ENCODE data around the gene VSTM1. TPM values are rescaled to one million over a fixed set of nuclear protein-coding genes. Genes with fewer than 3 reads are reported as not detected.
"Not testable (repeated sequence)": the region's sequence is repeated elsewhere in the genome, so short reads cannot be mapped to it uniquely, and the experiment has no call there.

Gene VSTM1
- total RNA-seq, 1 donor from 2014 or later = not detected

DNA sequence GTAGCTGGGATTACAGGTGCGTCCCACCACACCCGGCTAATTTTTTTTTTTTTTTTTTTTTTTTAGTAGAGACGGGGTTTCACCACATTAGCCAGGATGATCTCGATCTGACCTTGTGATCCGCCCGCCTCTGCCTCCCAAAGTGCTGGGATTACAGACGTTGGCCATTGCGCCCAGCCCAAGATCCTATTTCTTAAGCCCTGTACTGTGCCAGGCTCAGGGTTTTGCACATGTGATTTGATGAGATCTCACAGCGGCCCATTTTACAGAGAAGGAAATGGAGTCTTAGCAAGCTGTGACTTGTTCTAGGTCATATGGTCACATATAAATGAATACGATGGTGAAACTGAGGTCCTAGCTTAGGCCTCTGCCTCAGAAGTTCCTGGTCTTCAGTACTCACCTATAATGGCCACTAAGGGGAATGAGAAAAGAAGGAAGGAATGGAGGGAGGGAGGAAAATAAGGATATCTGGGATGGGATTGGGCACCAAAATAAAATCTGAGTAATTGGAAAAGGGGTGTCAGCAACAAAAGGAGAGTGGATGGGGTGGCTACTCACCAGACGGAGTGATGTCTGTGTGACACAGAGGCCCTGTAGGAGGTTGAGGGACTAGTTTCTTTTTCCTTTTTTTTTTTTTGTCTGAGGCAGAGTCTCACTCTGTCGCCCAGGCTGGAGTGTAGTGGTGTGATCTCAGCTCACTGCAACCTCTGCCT, 35.6 kb upstream of the VSTM1 start:
- Mint-ChIP-seq H3K27me3 (ENCODE audit: low read depth) (peaks cover 2% of the 10 kb centered on the region), H3K4me3 (ENCODE audit: unreplicated experiment) (no peak overlapping the region), H3K9me3 (ENCODE audit: low read depth) (no peaks in the 10 kb centered on the region), H3K36me3 (ENCODE audit: low read depth) (no peaks in the 10 kb centered on the region), H3K4me1 (ENCODE audit: low read depth) (peaks cover 20% of the 10 kb centered on the region), H3K27ac (ENCODE audit: unreplicated experiment) (no peak overlapping the region)
- DNase-seq (ENCODE audit: low spot score) = peak; percentile 26
- TF ChIP-seq, protein P1, sequence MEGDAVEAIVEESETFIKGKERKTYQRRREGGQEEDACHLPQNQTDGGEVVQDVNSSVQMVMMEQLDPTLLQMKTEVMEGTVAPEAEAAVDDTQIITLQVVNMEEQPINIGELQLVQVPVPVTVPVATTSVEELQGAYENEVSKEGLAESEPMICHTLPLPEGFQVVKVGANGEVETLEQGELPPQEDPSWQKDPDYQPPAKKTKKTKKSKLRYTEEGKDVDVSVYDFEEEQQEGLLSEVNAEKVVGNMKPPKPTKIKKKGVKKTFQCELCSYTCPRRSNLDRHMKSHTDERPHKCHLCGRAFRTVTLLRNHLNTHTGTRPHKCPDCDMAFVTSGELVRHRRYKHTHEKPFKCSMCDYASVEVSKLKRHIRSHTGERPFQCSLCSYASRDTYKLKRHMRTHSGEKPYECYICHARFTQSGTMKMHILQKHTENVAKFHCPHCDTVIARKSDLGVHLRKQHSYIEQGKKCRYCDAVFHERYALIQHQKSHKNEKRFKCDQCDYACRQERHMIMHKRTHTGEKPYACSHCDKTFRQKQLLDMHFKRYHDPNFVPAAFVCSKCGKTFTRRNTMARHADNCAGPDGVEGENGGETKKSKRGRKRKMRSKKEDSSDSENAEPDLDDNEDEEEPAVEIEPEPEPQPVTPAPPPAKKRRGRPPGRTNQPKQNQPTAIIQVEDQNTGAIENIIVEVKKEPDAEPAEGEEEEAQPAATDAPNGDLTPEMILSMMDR (IDR thresholded peaks at IDR 0.05) = no peak

DNA sequence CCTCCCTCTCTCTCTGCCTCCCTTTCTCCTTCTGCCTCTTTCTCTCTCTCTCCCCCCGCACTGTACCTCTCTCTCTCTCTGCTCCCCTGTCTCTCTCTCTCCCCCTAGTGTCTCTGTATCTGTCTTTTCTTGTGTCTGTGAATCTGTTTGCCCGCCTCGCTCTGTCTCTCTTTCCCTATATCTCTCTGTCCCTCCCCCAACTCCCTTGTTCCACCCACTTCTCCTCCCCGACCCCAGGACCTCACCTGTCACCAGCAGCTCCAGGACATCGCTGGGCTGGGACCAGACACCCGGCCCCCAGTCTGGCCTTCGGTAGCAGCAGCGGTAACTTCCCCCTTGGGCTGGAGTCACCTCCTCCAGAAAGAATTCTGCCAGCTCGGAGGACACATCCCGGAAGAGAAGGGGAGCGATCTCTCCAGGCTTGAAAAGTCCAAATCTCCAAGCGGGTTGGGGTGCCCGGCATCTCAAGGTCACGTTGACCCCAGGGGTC, 33.0 kb upstream of the VSTM1 start:
- no peaks in the 10 kb centered on the region for H3K36me3 Mint-ChIP-seq (ENCODE audit: low read depth)
- H3K9me3 Mint-ChIP-seq (ENCODE audit: low read depth) = no peaks in the 10 kb centered on the region
- H3K27me3 Mint-ChIP-seq (ENCODE audit: low read depth) = peaks cover 5% of the 10 kb centered on the region
- peak; percentile 37 for DNase-seq (ENCODE audit: low spot score)
- H3K4me3 Mint-ChIP-seq (ENCODE audit: unreplicated experiment) = peak overlapping the region; percentile 58
- H3K4me1 Mint-ChIP-seq (ENCODE audit: low read depth) = peaks cover 9% of the 10 kb centered on the region
- TF ChIP-seq, protein P1 (IDR thresholded peaks at IDR 0.05) = peak; percentile 32
- H3K27ac Mint-ChIP-seq (ENCODE audit: unreplicated experiment) = peak overlapping the region; percentile 1

DNA sequence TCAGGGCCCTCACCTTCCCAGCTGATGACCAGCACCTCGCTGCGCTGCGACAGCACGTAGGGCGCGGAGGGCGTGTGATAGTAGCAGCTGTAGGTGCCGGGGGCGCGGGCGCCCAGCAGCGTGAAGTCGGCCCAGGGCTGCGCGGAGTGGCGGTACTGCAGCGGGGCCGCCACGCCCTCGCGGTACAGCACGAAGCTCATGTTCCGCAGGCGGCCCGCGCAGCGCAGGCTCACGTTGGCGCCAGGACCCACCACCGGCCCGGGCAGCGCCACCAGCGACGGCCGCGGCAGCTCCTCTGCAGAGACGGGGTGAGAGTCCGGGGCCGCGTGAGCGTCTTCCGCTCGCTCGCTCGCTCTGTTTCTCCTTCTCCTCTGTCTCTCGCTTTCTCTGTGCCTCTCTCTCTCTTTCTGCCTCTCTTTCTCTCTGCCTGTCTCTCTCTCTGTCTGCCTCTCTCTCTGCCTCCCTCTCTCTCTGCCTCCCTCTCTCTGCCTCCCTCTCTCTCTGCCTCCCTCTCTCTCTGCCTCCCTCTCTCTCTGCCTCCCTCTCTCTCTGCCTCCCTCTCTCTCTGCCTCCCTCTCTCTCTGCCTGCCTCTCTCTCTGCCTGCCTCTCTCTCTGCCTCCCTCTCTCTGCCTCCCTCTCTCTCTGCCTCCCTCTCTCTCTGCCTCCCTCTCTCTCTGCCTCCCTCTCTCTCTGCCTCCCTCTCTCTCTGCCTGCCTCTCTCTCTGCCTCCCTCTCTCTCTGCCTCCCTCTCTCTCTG, 32.3 kb upstream of the VSTM1 start:
- peak overlapping the region; percentile 69 for H3K4me3 Mint-ChIP-seq (ENCODE audit: unreplicated experiment)
- not testable (repeated sequence) for H3K4me1 Mint-ChIP-seq (ENCODE audit: low read depth); H3K9me3 Mint-ChIP-seq (ENCODE audit: low read depth); H3K27ac Mint-ChIP-seq (ENCODE audit: unreplicated experiment); H3K36me3 Mint-ChIP-seq (ENCODE audit: low read depth); H3K27me3 Mint-ChIP-seq (ENCODE audit: low read depth)
- TF ChIP-seq, protein P1 (IDR thresholded peaks at IDR 0.05) = peak; percentile 34
- peak; percentile 82 for DNase-seq (ENCODE audit: low spot score)

DNA sequence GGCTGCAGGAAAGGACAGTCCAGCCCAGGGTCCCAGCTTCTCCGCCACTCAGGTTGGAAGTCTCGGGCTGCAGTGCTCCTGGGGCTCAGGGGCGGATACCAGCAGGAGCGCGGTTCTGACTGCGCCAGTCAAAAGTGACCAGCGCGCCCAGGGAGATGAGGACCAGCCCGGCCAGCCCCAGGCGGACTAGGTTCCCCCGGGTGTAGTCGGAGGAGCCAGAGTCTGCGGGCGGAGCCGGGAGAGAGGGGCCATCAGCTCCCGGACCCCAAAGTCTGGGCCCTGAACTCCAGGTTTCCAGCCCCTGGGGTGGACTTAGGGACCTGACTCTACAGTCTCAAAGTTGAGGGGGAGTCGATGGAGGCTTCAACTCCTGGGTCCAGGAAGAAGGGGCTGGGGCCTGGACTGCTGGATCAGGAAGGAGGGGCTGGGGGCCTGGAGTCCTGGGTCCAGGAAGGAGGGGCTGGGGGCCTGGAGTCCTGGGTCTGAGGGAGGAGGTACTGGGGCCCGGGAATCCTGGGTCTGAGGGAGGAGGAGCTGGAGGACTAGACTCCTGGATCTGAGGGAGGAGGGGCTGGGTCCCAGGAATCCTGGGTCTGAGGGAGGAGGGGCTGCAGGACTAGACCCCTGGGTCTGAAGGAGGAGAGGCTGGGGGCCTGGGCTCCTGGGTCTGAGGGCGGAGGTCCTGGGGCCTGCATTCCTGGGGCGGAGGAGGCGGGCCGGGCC, 31.6 kb upstream of the VSTM1 start:
- DNase-seq (ENCODE audit: low spot score) = peak; percentile 89
- no peak overlapping the region for H3K27ac Mint-ChIP-seq (ENCODE audit: unreplicated experiment)
- H3K27me3 Mint-ChIP-seq (ENCODE audit: low read depth) = peaks cover 5% of the 10 kb centered on the region
- H3K36me3 Mint-ChIP-seq (ENCODE audit: low read depth) = no peaks in the 10 kb centered on the region
- peaks cover 9% of the 10 kb centered on the region for H3K4me1 Mint-ChIP-seq (ENCODE audit: low read depth)
- peak overlapping the region; percentile 69 for H3K4me3 Mint-ChIP-seq (ENCODE audit: unreplicated experiment)
- no peaks in the 10 kb centered on the region for H3K9me3 Mint-ChIP-seq (ENCODE audit: low read depth)
- TF ChIP-seq, protein P1 (IDR thresholded peaks at IDR 0.05) = no peak

DNA sequence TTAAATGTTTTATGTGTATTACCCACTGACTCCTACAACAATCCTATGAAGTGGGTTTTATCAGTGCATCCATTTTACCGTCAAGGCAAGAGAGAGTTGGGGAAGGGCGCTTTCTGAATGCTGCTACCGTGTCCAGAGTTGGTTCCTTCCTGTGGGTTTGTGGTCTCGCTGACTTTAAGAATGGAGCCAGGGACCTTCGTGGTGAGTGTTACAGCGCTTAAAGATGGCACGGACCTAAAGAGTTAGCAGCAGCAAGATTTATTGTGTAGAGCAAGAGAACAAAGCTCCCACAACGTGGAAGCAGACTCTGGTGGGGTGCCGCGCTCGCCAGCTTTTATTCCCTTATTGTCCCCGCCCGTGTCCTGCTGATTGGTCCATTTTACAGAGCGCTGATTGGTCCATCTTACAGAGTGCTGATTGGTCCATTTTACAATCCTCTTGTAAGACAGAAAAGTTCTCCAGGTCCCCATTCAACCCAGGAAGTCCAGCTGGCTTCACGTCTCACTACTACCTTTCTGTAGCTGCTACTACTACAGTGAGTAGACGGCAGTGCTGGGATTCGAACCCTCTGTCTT, 30.8 kb upstream of the VSTM1 start:
- Mint-ChIP-seq H3K9me3 (ENCODE audit: low read depth) (no peaks in the 10 kb centered on the region), H3K27ac (ENCODE audit: unreplicated experiment) (no peak overlapping the region), H3K4me3 (ENCODE audit: unreplicated experiment) (no peak overlapping the region), H3K36me3 (ENCODE audit: low read depth) (no peaks in the 10 kb centered on the region), H3K27me3 (ENCODE audit: low read depth) (peaks cover 5% of the 10 kb centered on the region), H3K4me1 (ENCODE audit: low read depth) (peaks cover 9% of the 10 kb centered on the region)
- TF ChIP-seq, protein P1 (IDR thresholded peaks at IDR 0.05) = no peak
- DNase-seq (ENCODE audit: low spot score) = peak; percentile 18
